KMS-11 (cell line): Measurements from ENCODE around the gene RBM26.

Source experiments
- H2AFZ ChIP-seq: fragments of 200-600 bp; sonication (generic); 2 replicates; pipeline ENCODE4 v1.6.1; 2016; ENCODE audit warnings: antibody characterized with exemption, mixed run types, low read depth
- H3K27ac ChIP-seq: fragments of 200-600 bp; sonication (generic); 2 replicates; pipeline ENCODE4 v1.6.1; 2016; ENCODE audit warnings: mild to moderate bottlenecking, mixed run types
- H3K27me3 ChIP-seq: fragments of 200-600 bp; sonication (generic); 2 replicates; pipeline ENCODE4 v1.6.1; 2017; ENCODE audit warnings: mild to moderate bottlenecking, low read depth, mixed run types, moderate library complexity; ENCODE audit not compliant: insufficient read depth
- H3K36me3 ChIP-seq: fragments of 200-600 bp; sonication (generic); 2 replicates; pipeline ENCODE4 v1.6.1; 2017; ENCODE audit warnings: mild to moderate bottlenecking, mixed run types; ENCODE audit not compliant: insufficient read depth
- H3K4me1 ChIP-seq: fragments of 200-600 bp; sonication (generic); 2 replicates; pipeline ENCODE4 v1.6.1; 2016; ENCODE audit warnings: mild to moderate bottlenecking, low read depth, mixed run types; ENCODE audit not compliant: poor library complexity, severe bottlenecking
- H3K4me2 ChIP-seq: fragments of 200-600 bp; sonication (generic); 2 replicates; pipeline ENCODE4 v1.7.0; 2016; ENCODE audit warnings: mild to moderate bottlenecking, mixed run types
- H3K4me3 ChIP-seq: fragments of 200-600 bp; sonication (generic); IDR thresholded peaks from 2 replicates; pipeline ENCODE4 v1.6.1; 2017; ENCODE audit warnings: low read depth, low read length, mixed read lengths; ENCODE audit not compliant: insufficient read depth
- H3K79me2 ChIP-seq: fragments of 200-600 bp; sonication (generic); 2 replicates; pipeline ENCODE4 v1.6.1; 2016; ENCODE audit warnings: low read depth, mixed run types; ENCODE audit not compliant: insufficient read depth
- H3K9ac ChIP-seq: fragments of 200-600 bp; sonication (generic); 2 replicates; pipeline ENCODE4 v1.6.1; 2016; ENCODE audit warnings: mild to moderate bottlenecking, mixed run types
- H4K20me1 ChIP-seq: fragments of 200-600 bp; sonication (generic); 2 replicates; pipeline ENCODE4 v1.6.1; 2016; ENCODE audit warnings: mild to moderate bottlenecking, mixed run types; ENCODE audit not compliant: insufficient read depth
- CTCF ChIP-seq: fragments of 200-600 bp; sonication (generic); conservative IDR thresholded peaks from 2 replicates; pipeline ENCODE4 v1.6.1; 2017; ENCODE audit warnings: low read depth, mild to moderate bottlenecking, antibody characterized with exemption, low read length, moderate library complexity, mixed read lengths

RBM26 gene

GRCh38 chr13:79392882-79393563 is 13.0 kb downstream of the RBM26 start:
- Histone ChIP-seq H3K9ac (no peak overlapping the region), H2AFZ (no peak overlapping the region), H3K4me2 (peak overlapping the region; percentile 9; the same call in 1 of the 2 replicates), H3K4me3 (no peak overlapping the region), H3K27me3 (no peaks in the 10 kb centered on the region), H3K36me3 (no peaks in the 10 kb centered on the region), H3K27ac (peak overlapping the region; percentile 15; the same call in 1 of the 2 replicates), H4K20me1 (peaks cover 31% of the 10 kb centered on the region), H3K4me1 (peaks cover 42% of the 10 kb centered on the region), H3K79me2 (peaks cover 82% of the 10 kb centered on the region)
- TF ChIP-seq CTCF: no peak

GRCh38 chr13:79389026-79389425 is 17.0 kb downstream of the RBM26 start:
- Histone ChIP-seq H3K79me2 (peaks cover 67% of the 10 kb centered on the region), H2AFZ (no peak overlapping the region), H3K4me3 (no peak overlapping the region), H3K9ac (no peak overlapping the region), H3K27me3 (no peaks in the 10 kb centered on the region), H3K4me1 (peaks cover 73% of the 10 kb centered on the region), H3K4me2 (no peak overlapping the region), H4K20me1 (peaks cover 44% of the 10 kb centered on the region), H3K27ac (no peak overlapping the region), H3K36me3 (no peaks in the 10 kb centered on the region)
- TF ChIP-seq CTCF: no peak

- H3K4me2 ChIP-seq: 0 out of 2 replicates have a peak overlapping the region, but pooled peaks have one; percentile 73
Measured at GRCh38 chr13:79387853-79388252, 18.2 kb downstream of the RBM26 start.

GRCh38 chr13:79386125-79386826 is 19.8 kb downstream of the RBM26 start:
- Histone ChIP-seq H3K27me3 (no peaks in the 10 kb centered on the region), H3K27ac (peak overlapping the region; percentile 35; the same call in 1 of the 2 replicates), H3K4me3 (no peak overlapping the region), H3K4me1 (peaks cover 84% of the 10 kb centered on the region), H3K36me3 (no peaks in the 10 kb centered on the region), H3K79me2 (peaks cover 75% of the 10 kb centered on the region), H3K4me2 (peak overlapping the region; percentile 73), H2AFZ (no peak overlapping the region), H4K20me1 (peaks cover 40% of the 10 kb centered on the region), H3K9ac (no peak overlapping the region)
- no peak for TF ChIP-seq CTCF

More at GRCh38 chr13:79387853-79388252, 18.2 kb downstream of the RBM26 start:
- Histone ChIP-seq H4K20me1 (peaks cover 46% of the 10 kb centered on the region), H3K27ac (no peak overlapping the region), H3K36me3 (no peaks in the 10 kb centered on the region), H3K79me2 (peaks cover 72% of the 10 kb centered on the region), H3K4me3 (no peak overlapping the region), H3K4me1 (peaks cover 78% of the 10 kb centered on the region), H3K27me3 (no peaks in the 10 kb centered on the region), H3K9ac (no peak overlapping the region), H2AFZ (no peak overlapping the region)
- no peak for TF ChIP-seq CTCF
